Testis (tissue), 2 donors: ENCODE data around the gene CCT5.

Experiments
- CTCF ChIP-seq, 3 experiments: fragments of 450-650 bp in 2 of 3; fragments of 200-600 bp in 1 of 3; sonication (generic) in 1 of 3; IDR thresholded peaks; one replicate each; pipeline ENCODE4 v1.5.1; 2016 to 2019; ENCODE audit warnings: antibody characterized with exemption in 3 of 3, mild to moderate bottlenecking in 2 of 3, moderate library complexity in 1 of 3
- POLR2A ChIP-seq: fragments of 450-650 bp; IDR thresholded peaks from one replicate; pipeline ENCODE4 v1.6.1; 2017; ENCODE audit warnings: antibody characterized with exemption, mild to moderate bottlenecking, moderate library complexity

DNA sequence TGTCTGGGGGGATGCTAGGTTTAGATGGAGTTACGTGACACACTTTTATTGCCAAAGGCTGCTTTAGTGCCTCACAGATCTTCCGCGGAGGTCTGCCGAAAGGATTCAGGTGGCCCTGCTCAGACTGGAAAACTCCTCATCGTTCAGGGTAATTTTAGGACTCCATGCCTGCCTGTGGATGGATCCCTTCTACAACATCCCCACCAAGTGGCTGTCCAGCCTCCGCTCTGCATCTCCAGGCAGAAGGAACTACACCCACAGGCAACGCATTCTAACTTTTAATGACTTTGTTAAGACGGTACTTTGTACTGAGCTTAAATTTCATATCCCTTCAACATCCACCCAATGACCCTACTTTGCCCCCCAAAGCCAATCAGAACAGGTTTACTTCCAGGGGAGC lies 29.8 kb upstream of the CCT5 start:
- TF ChIP-seq CTCF (IDR thresholded peaks at IDR 0.05): no peak
- no peak for TF ChIP-seq POLR2A
